Cardiac fibroblast (primary cell): ENCODE results near the gene PTCD3.

ENCODE experiments used
- DNase-seq, 2 donors: peaks; one replicate each; pipeline versions ENCODE4 v3.0.0 to v3.0.0-alpha.2; 2010; ENCODE audit warnings: low read depth in 2 of 2
- H3K4me3 ChIP-seq, 2 donors: replicated peaks in 1 of 2; 1 replicate in 1 of 2; 2 replicates in 1 of 2; pipeline ENCODE4 v1.5.1; 2011; ENCODE audit warnings: low read depth in 2 of 2, low read length in 2 of 2, mild to moderate bottlenecking in 2 of 2, moderate library complexity in 1 of 2
- CTCF ChIP-seq: IDR thresholded peaks from one replicate; pipeline ENCODE4 v1.5.1; 2011; ENCODE audit warnings: low read depth, mild to moderate bottlenecking, low read length, inconsistent platforms

Gene PTCD3

DNA sequence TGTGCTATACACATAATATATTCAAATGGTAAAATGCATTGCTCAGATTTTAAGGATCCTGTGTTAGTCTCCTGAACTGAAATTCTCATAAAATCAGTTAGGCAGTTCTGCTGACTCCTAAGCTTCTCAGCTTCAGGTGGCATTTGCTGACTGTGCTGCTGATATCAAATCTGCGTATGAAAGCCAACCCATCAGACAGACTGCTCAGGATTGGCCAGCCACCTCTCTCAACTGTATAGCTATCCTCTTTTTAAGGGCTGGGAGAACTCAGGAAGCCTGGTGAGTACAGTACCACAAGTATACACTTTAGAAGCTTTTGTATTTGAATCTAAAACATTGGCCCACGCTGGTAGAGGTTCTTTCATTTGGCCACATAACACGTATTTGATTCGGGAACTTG, 28.7 kb downstream of the PTCD3 start:
- no peak for TF ChIP-seq CTCF
- no peak for DNase-seq
- no peak overlapping the region for H3K4me3 ChIP-seq

- DNase-seq, result no peak
- H3K4me3 ChIP-seq, result no peak overlapping the region
- no peak for TF ChIP-seq CTCF
These were observed 29.6 kb downstream of the PTCD3 start for GRCh38 chr2:86135653-86136052.

- H3K4me3 ChIP-seq, result no peak overlapping the region
- no peak for TF ChIP-seq CTCF
- DNase-seq, result no peak
These were observed 30.1 kb downstream of the PTCD3 start for GRCh38 chr2:86136141-86136540.

DNA sequence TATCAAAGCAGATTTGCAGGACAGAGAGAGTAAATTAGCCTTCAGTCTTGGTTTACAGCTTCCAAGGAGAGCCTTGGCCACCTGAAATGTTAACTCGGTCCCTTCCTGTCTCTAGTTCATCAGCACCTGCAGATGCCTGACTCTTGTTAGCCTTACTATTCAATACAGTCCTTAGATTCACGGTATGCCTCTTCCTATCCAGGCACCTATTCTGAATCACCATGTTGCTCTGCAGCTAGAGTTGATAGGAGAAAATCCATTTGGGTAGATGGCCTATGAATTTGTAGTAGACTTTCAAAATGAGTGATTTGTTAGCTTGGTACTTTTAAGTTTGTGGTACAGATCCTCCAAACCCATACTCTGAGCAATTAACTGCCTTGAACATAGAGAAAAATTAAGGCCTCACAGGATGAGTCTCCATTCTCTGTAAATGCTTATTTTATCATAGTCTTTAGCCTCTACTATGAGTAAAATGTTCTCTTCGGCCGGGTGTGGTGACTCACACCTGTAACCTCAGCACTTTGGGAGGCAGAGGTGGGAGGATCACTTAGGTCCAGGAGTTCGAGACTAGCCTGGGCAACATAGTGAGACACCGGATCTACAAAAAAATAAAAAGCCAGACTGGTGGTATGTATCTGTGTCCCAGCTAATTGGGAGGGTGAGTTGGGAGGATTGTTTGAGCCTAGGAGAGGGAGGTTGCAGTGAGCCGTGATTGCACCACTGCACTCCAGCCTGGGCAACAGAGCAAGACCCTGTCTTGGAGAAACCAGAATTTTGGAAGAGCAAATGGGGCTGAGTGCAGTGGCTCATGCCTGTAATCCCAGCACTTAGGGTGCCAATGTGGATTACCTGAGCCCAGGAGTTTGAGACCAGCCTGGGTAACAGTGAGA, 32.9 kb downstream of the PTCD3 start:
- no peak overlapping the region for H3K4me3 ChIP-seq
- no peak for DNase-seq
- TF ChIP-seq CTCF, result no peak

GRCh38 chr2:86139981-86140380, 33.9 kb downstream of the PTCD3 start:
- no peak overlapping the region for H3K4me3 ChIP-seq
- DNase-seq, result no peak
- TF ChIP-seq CTCF, result no peak

- no peak for TF ChIP-seq CTCF
- peak; percentile 5 to 9 for DNase-seq
- no peak overlapping the region for H3K4me3 ChIP-seq
These were observed 34.9 kb downstream of the PTCD3 start for GRCh38 chr2:86140969-86141392.
